ENCODE measurements around the gene FUT2. TPM values are rescaled to one million over a fixed set of nuclear protein-coding genes. Genes with fewer than 3 reads are reported as not detected.

FUT2 gene
- total RNA-seq, 1 experiment from 2014 or later, result 12.5 TPM

- H3K4me2 ChIP-seq (ENCODE audit: low read length), result peak overlapping the region; percentile 88
- TF ChIP-seq SP1 (IDR thresholded peaks at IDR 0.05; ENCODE audit: low read depth) (no peak), EGR1 (IDR thresholded peaks at IDR 0.05; ENCODE audit: low read depth) (no peak), JUND (IDR thresholded peaks at IDR 0.05) (no peak), ZBTB33 (IDR thresholded peaks at IDR 0.05; ENCODE audit: extremely low read depth, insufficient replicate concordance, low read length) (no peak), EZH2 (IDR thresholded peaks at IDR 0.05) (no peak), CEBPB (IDR thresholded peaks at IDR 0.05; ENCODE audit: low read depth) (no peak), ELF1 (IDR thresholded peaks at IDR 0.05; ENCODE audit: borderline replicate concordance, low read depth) (no peak), POLR2A (IDR thresholded peaks at IDR 0.05; ENCODE audit: borderline replicate concordance, extremely low read depth, insufficient read depth, insufficient read length) (no peak), REST (IDR thresholded peaks at IDR 0.05; ENCODE audit: low read depth) (no peak), ATF3 (IDR thresholded peaks at IDR 0.05) (no peak)
- peak overlapping the region; percentile 84 for H3K27ac ChIP-seq (ENCODE audit: low read depth, low read length)
- H3K4me3 ChIP-seq (replicated peaks in 1 of 2; ENCODE audit: low read depth in 1 of 2, low read length in 2 of 2), result peak overlapping the region; percentile 78 to 95
- ChIA-PET POLR2A (interaction anchor here (0.6 to 1.5 kb wide), 3 partner anchors 14 to 216 kb away, joined by 4 read pairs; no protein-coding TSS in a partner anchor), CTCF (no interaction called here), RAD21 (ENCODE audit: low non-redundant PET in 1 of 2, low total read pairs in 2 of 2, uncharacterized antibody in 2 of 2, unreplicated experiment in 2 of 2) (no interaction called here)
- intact Hi-C loops (cut with micrococcal nuclease), result no loop called here
- DNase-seq (ENCODE audit: low read depth, low spot score), result peak; percentile 18
- peaks cover 25 to 40% of the 10 kb centered on the region in 2 experiments for H3K4me1 ChIP-seq (ENCODE audit: control insufficient read depth in 1 of 2, insufficient read depth in 2 of 2, low read length in 2 of 2)
- H4K20me1 ChIP-seq (ENCODE audit: insufficient read depth), result no peaks in the 10 kb centered on the region
- no peak overlapping the region for H2AFZ ChIP-seq (ENCODE audit: low read depth, low read length, poor library complexity, severe bottlenecking)
- H3K9ac ChIP-seq (ENCODE audit: low read length), result peak overlapping the region; percentile 85
- no peaks in the 10 kb centered on the region for H3K9me3 ChIP-seq (ENCODE audit: control insufficient read depth in 1 of 2, insufficient read depth in 1 of 2, low read depth in 1 of 2, low read length in 2 of 2)
- no peaks in the 10 kb centered on the region for H3K27me3 ChIP-seq (ENCODE audit: insufficient read depth, low read length)
- H3K9me2 ChIP-seq (ENCODE audit: insufficient read depth), result no peaks in the 10 kb centered on the region
- peaks cover 43% of the 10 kb centered on the region for H3K79me2 ChIP-seq (ENCODE audit: insufficient read depth, low read length)
- TSS peak; percentile 67 for BruUV-seq (replicated peaks)
- H3K36me3 ChIP-seq (ENCODE audit: control insufficient read depth in 1 of 2, insufficient read depth in 2 of 2, low read length in 2 of 2), result peaks cover 14 to 27% of the 10 kb centered on the region in 2 experiments; a peak in 3 of 4 replicates
- peak; percentile 26; the same call in 1 of the 2 replicates for ATAC-seq
Measured at GRCh38 chr19:48751845-48752495, 56.2 kb downstream of the FUT2 start.

Measured in HCT116 (cell line).